ENCODE data around the gene OR12D2. TPM values are rescaled to one million over a fixed set of nuclear protein-coding genes. Genes with fewer than 3 reads are reported as not detected.

The OR12D2 gene
- total and polyA plus RNA-seq, 9 donors = 0.24 TPM; not detected in 8

Other genes with a start within 250 kb of the OR12D2 start
- under 1 TPM in 2 of 7 donors, not detected in 5; 0.15 to 0.23 TPM for gene OR2J2, start 224.7 kb upstream of the OR12D2 start, total RNA-seq
- gene OR2J2, start 224.7 kb upstream of the OR12D2 start, polyA plus RNA-seq = not detected
- gene OR14J1, start 93.9 kb upstream of the OR12D2 start, total RNA-seq = under 1 TPM in 1 of 7 donors, not detected in 6; 0.34 TPM
- not detected for gene OR14J1, start 93.9 kb upstream of the OR12D2 start, polyA plus RNA-seq
- gene OR5V1, start 26.8 kb upstream of the OR12D2 start, total RNA-seq = not detected
- not detected for gene OR5V1, start 26.8 kb upstream of the OR12D2 start, polyA plus RNA-seq
- not detected for gene OR12D3, start 20.3 kb upstream of the OR12D2 start, total RNA-seq
- not detected for gene OR12D3, start 20.3 kb upstream of the OR12D2 start, polyA plus RNA-seq
- gene OR12D1, start 19.3 kb downstream of the OR12D2 start, total RNA-seq = not detected
- gene OR12D1, start 19.3 kb downstream of the OR12D2 start, polyA plus RNA-seq = not detected
- gene OR10C1, start 43.7 kb downstream of the OR12D2 start, total RNA-seq = not detected
- not detected for gene OR10C1, start 43.7 kb downstream of the OR12D2 start, polyA plus RNA-seq
- not detected for gene OR11A1, start 61.4 kb downstream of the OR12D2 start, total RNA-seq
- not detected for gene OR11A1, start 61.4 kb downstream of the OR12D2 start, polyA plus RNA-seq
- not detected for gene OR2H1, start 61.5 kb downstream of the OR12D2 start, total RNA-seq
- not detected for gene OR2H1, start 61.5 kb downstream of the OR12D2 start, polyA plus RNA-seq
- gene MAS1L, start 92.3 kb downstream of the OR12D2 start, total RNA-seq = not detected
- gene MAS1L, start 92.3 kb downstream of the OR12D2 start, polyA plus RNA-seq = under 1 TPM in 1 of 2 donors, not detected in 1; 0.15 TPM
- gene UBD, start 164.1 kb downstream of the OR12D2 start, total RNA-seq = under 1 TPM in 6 of 7 donors, not detected in 1; 0.22 to 0.60 (median 0.34) TPM
- gene UBD, start 164.1 kb downstream of the OR12D2 start, polyA plus RNA-seq = 1 to 10 TPM in 1 of 2 donors, not detected in 1; 4.2 TPM
- gene OR2H2, start 189.5 kb downstream of the OR12D2 start, total RNA-seq = not detected
- gene OR2H2, start 189.5 kb downstream of the OR12D2 start, polyA plus RNA-seq = not detected
- gene GABBR1, start 237.6 kb downstream of the OR12D2 start, total RNA-seq = 10 to 100 TPM; 23.0 to 80.0 (median 58.0) TPM
- gene GABBR1, start 237.6 kb downstream of the OR12D2 start, polyA plus RNA-seq = 10 to 100 TPM; 41.3 to 48.5 TPM

All from ovary (tissue), 9 donors.